ENCODE data around the gene LIMK1.

DNA sequence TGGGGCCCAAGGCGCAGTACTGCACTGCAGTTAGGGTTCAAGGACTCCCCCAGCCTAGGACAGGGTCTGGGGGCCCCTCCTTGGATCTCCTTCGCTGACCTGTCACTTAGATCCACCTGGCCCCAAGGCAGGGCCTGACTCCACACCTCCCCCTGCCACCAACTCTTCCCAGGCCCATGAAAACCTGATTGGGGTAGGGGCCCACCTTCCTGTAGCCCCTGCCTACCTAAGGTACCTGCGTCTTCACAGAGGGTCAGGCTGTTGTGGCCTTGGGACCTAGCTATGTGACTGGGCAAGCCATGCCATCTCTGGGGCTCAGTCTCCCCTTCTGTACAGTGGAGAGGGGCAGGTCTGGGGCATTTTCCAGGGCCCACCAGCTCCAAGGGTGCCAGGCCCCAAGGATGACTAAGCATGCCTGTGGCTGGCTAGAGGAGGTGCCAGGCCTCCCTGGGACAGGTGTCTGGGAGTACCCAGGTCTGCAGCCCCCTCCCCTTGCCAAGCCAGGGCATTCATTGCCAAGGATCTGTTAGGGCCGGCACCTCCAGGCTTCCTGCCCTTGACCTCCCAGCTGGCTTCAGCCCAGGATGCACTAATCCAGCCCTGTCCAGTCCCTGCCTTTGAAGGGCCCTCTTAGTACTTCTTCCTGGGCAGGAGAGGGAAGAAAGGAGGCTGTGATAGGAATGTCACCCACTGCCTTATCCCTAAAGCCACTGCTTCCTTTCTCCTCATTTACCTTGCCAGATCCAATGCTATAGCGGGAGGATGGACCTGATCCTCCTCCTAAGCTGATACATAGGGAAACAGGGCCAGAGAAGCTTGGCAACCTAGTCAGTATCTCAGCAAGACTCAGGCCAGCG lies 1.3 kb downstream of the LIMK1 start:
- TF ChIP-seq CTCF (IDR thresholded peaks at IDR 0.05) (no peak), POLR2A (IDR thresholded peaks at IDR 0.05) (no peak), POLR2AphosphoS5 (IDR thresholded peaks at IDR 0.05) (no peak)

Data from breast epithelium (tissue), 3 donors.